Measurements from ENCODE around the gene DDX39A. TPM values are rescaled to one million over a fixed set of nuclear protein-coding genes. Genes with fewer than 3 reads are reported as not detected.
A peak's percentile ranks its signal among the peaks of the same experiment; 100 is the strongest.

The DDX39A gene
- total and polyA plus RNA-seq, 2 donors = 133 to 197 TPM

- peak overlapping the region; percentile 57 to 62 for H3K4me3 ChIP-seq (ENCODE audit: low read length in 2 of 2)
- 2% methylated on average over 9 of the region's 9 CpGs for WGBS
- peaks cover 34 to 41% of the 10 kb centered on the region in 2 donors for H3K36me3 ChIP-seq (ENCODE audit: control insufficient read depth in 2 of 2, insufficient read depth in 2 of 2, low read length in 1 of 2)
- DNase-seq (ENCODE audit: low read depth in 6 of 9, low spot score in 9 of 9) = peak; percentile 62 to 91 (median 80)
- peaks cover 0 to 4% of the 10 kb centered on the region in 2 donors for H3K9me3 ChIP-seq (ENCODE audit: control insufficient read depth in 2 of 2, insufficient read depth in 1 of 2, low read length in 1 of 2)
- peaks cover 8 to 27% of the 10 kb centered on the region in 2 donors for H3K4me1 ChIP-seq (ENCODE audit: control insufficient read depth in 2 of 2, insufficient read depth in 2 of 2, low read length in 2 of 2)
- H3K27ac ChIP-seq (ENCODE audit: low read depth in 1 of 2, low read length in 1 of 2) = peak overlapping the region; percentile 3 to 62
- H3K27me3 ChIP-seq (ENCODE audit: control insufficient read depth in 2 of 2, insufficient read depth in 1 of 2, low read length in 1 of 2) = no peaks in the 10 kb centered on the region
Measured at GRCh38 chr19:14440049-14440448, 20.9 kb upstream of the DDX39A start.

- WGBS = 62% methylated on average over 9 of the region's 9 CpGs
- Histone ChIP-seq H3K27me3 (ENCODE audit: control insufficient read depth in 2 of 2, insufficient read depth in 1 of 2, low read length in 1 of 2) (no peaks in the 10 kb centered on the region), H3K9me3 (ENCODE audit: control insufficient read depth in 2 of 2, insufficient read depth in 1 of 2, low read length in 1 of 2) (peaks cover 0 to 4% of the 10 kb centered on the region in 2 donors), H3K4me1 (ENCODE audit: control insufficient read depth in 2 of 2, insufficient read depth in 2 of 2, low read length in 2 of 2) (peaks cover 10 to 37% of the 10 kb centered on the region in 2 donors), H3K36me3 (ENCODE audit: control insufficient read depth in 2 of 2, insufficient read depth in 2 of 2, low read length in 1 of 2) (peaks cover 24 to 32% of the 10 kb centered on the region in 2 donors), H3K4me3 (ENCODE audit: low read length in 2 of 2) (no peak overlapping the region), H3K27ac (ENCODE audit: low read depth in 1 of 2, low read length in 1 of 2) (peak overlapping the region in 1 of 2 donors; percentile 41)
- no peak for DNase-seq (ENCODE audit: low read depth in 6 of 9, low spot score in 9 of 9)
Measured at GRCh38 chr19:14439014-14439413, 19.9 kb upstream of the DDX39A start.

- Histone ChIP-seq H3K4me1 (ENCODE audit: control insufficient read depth in 2 of 2, insufficient read depth in 2 of 2, low read length in 2 of 2) (peaks cover 17 to 46% of the 10 kb centered on the region in 2 donors), H3K9me3 (ENCODE audit: control insufficient read depth in 2 of 2, insufficient read depth in 1 of 2, low read length in 1 of 2) (peaks cover 0 to 4% of the 10 kb centered on the region in 2 donors), H3K4me3 (ENCODE audit: low read length in 2 of 2) (no peak overlapping the region), H3K36me3 (ENCODE audit: control insufficient read depth in 2 of 2, insufficient read depth in 2 of 2, low read length in 1 of 2) (peaks cover 11 to 18% of the 10 kb centered on the region in 2 donors), H3K27me3 (ENCODE audit: control insufficient read depth in 2 of 2, insufficient read depth in 1 of 2, low read length in 1 of 2) (no peaks in the 10 kb centered on the region), H3K27ac (ENCODE audit: low read depth in 1 of 2, low read length in 1 of 2) (no peak overlapping the region)
- WGBS = 97% methylated on average over 7 of the region's 7 CpGs
- DNase-seq (ENCODE audit: low read depth in 6 of 9, low spot score in 9 of 9) = no peak
Measured at GRCh38 chr19:14437578-14438140, 18.5 kb upstream of the DDX39A start.

GRCh38 chr19:14435320-14436050, 16.3 kb upstream of the DDX39A start:
- Histone ChIP-seq H3K27me3 (ENCODE audit: control insufficient read depth in 2 of 2, insufficient read depth in 1 of 2, low read length in 1 of 2) (peaks cover 0 to 10% of the 10 kb centered on the region in 2 donors), H3K36me3 (ENCODE audit: control insufficient read depth in 2 of 2, insufficient read depth in 2 of 2, low read length in 1 of 2) (peaks cover 0 to 4% of the 10 kb centered on the region in 2 donors), H3K4me1 (ENCODE audit: control insufficient read depth in 2 of 2, insufficient read depth in 2 of 2, low read length in 2 of 2) (peaks cover 12 to 48% of the 10 kb centered on the region in 2 donors), H3K9me3 (ENCODE audit: control insufficient read depth in 2 of 2, insufficient read depth in 1 of 2, low read length in 1 of 2) (peaks cover 0 to 4% of the 10 kb centered on the region in 2 donors), H3K27ac (ENCODE audit: low read depth in 1 of 2, low read length in 1 of 2) (no peak overlapping the region), H3K4me3 (ENCODE audit: low read length in 2 of 2) (no peak overlapping the region)
- no peak for DNase-seq (ENCODE audit: low read depth in 6 of 9, low spot score in 9 of 9)
- WGBS = 95% methylated on average over 17 of the region's 17 CpGs

- H3K4me1 ChIP-seq (ENCODE audit: control insufficient read depth in 2 of 2, insufficient read depth in 2 of 2, low read length in 2 of 2) = peaks cover 9 to 41% of the 10 kb centered on the region in 2 donors
- H3K9me3 ChIP-seq (ENCODE audit: control insufficient read depth in 2 of 2, insufficient read depth in 1 of 2, low read length in 1 of 2) = peaks cover 0 to 4% of the 10 kb centered on the region in 2 donors
- WGBS = 90% methylated on average over 23 of the region's 23 CpGs
- peaks cover 0 to 4% of the 10 kb centered on the region in 2 donors for H3K36me3 ChIP-seq (ENCODE audit: control insufficient read depth in 2 of 2, insufficient read depth in 2 of 2, low read length in 1 of 2)
- DNase-seq (ENCODE audit: low read depth in 6 of 9, low spot score in 9 of 9) = no peak
- H3K4me3 ChIP-seq (ENCODE audit: low read length in 2 of 2) = peak overlapping the region in 1 of 2 donors; percentile 70
- peak overlapping the region in 1 of 2 donors; percentile 11 for H3K27ac ChIP-seq (ENCODE audit: low read depth in 1 of 2, low read length in 1 of 2)
- peaks cover 0 to 10% of the 10 kb centered on the region in 2 donors for H3K27me3 ChIP-seq (ENCODE audit: control insufficient read depth in 2 of 2, insufficient read depth in 1 of 2, low read length in 1 of 2)
Measured at GRCh38 chr19:14434543-14435319, 15.6 kb upstream of the DDX39A start.

GRCh38 chr19:14433554-14434501, 14.7 kb upstream of the DDX39A start:
- 5% methylated on average over 52 of the region's 52 CpGs for WGBS
- Histone ChIP-seq H3K4me1 (ENCODE audit: control insufficient read depth in 2 of 2, insufficient read depth in 2 of 2, low read length in 2 of 2) (peaks cover 9 to 32% of the 10 kb centered on the region in 2 donors), H3K36me3 (ENCODE audit: control insufficient read depth in 2 of 2, insufficient read depth in 2 of 2, low read length in 1 of 2) (peaks cover 0 to 4% of the 10 kb centered on the region in 2 donors), H3K27me3 (ENCODE audit: control insufficient read depth in 2 of 2, insufficient read depth in 1 of 2, low read length in 1 of 2) (peaks cover 0 to 10% of the 10 kb centered on the region in 2 donors), H3K9me3 (ENCODE audit: control insufficient read depth in 2 of 2, insufficient read depth in 1 of 2, low read length in 1 of 2) (peaks cover 0 to 4% of the 10 kb centered on the region in 2 donors), H3K4me3 (ENCODE audit: low read length in 2 of 2) (peak overlapping the region; percentile 70 to 73), H3K27ac (ENCODE audit: low read depth in 1 of 2, low read length in 1 of 2) (peak overlapping the region; percentile 50 to 54)
- DNase-seq (ENCODE audit: low read depth in 6 of 9, low spot score in 9 of 9) = peak in 4 of 9 donors; percentile 44 to 71 (median 47)

GRCh38 chr19:14432791-14433553, 13.8 kb upstream of the DDX39A start, which contains the start of gene PKN1:
TSS of gene PKN1 (plus strand) at chr19:14433306. CDS start at chr19:14433522, 216 bp downstream.
- peak in 4 of 9 donors; percentile 26 to 64 (median 46) for DNase-seq (ENCODE audit: low read depth in 6 of 9, low spot score in 9 of 9)
- peak within 1 kb of the TSS; percentile 70 to 73 for H3K4me3 ChIP-seq (ENCODE audit: low read length in 2 of 2)
- H3K9me3 ChIP-seq (ENCODE audit: control insufficient read depth in 2 of 2, insufficient read depth in 1 of 2, low read length in 1 of 2) = peaks cover 0 to 4% of the 10 kb centered on the region in 2 donors
- H3K36me3 ChIP-seq (ENCODE audit: control insufficient read depth in 2 of 2, insufficient read depth in 2 of 2, low read length in 1 of 2) = peaks cover 0 to 4% of the 10 kb centered on the region in 2 donors
- peaks cover 0 to 10% of the 10 kb centered on the region in 2 donors for H3K27me3 ChIP-seq (ENCODE audit: control insufficient read depth in 2 of 2, insufficient read depth in 1 of 2, low read length in 1 of 2)
- WGBS = 3% methylated on average over 85 of the region's 85 CpGs
- peaks cover 9 to 30% of the 10 kb centered on the region in 2 donors for H3K4me1 ChIP-seq (ENCODE audit: control insufficient read depth in 2 of 2, insufficient read depth in 2 of 2, low read length in 2 of 2)
- peak within 1 kb of the TSS; percentile 50 to 54 for H3K27ac ChIP-seq (ENCODE audit: low read depth in 1 of 2, low read length in 1 of 2)
